Fibroblast of villous mesenchyme (primary cell): ENCODE results near the gene PCMTD2. TPM values are rescaled to one million over a fixed set of nuclear protein-coding genes. Genes with fewer than 3 reads are reported as not detected.

Experiments used
- DNase-seq: peaks from one replicate; pipeline ENCODE4 v3.0.0-alpha.2; 2010; ENCODE audit warnings: low read depth
- H3K4me3 ChIP-seq: 2 replicates; pipeline ENCODE4 v1.5.1; 2011; ENCODE audit warnings: low read depth, mild to moderate bottlenecking, low read length
- total RNA-seq: library from RNA; depleted of rRNA; stranded (reverse); fragments of >200 nt; gene quantifications from 2 replicates; pipeline ENCODE4 v1.2.3, GENCODE V29; 2012
- TF ChIP-seq, protein P1 (sequence below): IDR thresholded peaks from 2 replicates; pipeline ENCODE4 v1.5.1; 2012; ENCODE audit warnings: low read depth, mild to moderate bottlenecking, low read length; ENCODE audit not compliant: insufficient read depth

Gene PCMTD2
- total RNA-seq, 1 donor = 54.0 TPM

DNA sequence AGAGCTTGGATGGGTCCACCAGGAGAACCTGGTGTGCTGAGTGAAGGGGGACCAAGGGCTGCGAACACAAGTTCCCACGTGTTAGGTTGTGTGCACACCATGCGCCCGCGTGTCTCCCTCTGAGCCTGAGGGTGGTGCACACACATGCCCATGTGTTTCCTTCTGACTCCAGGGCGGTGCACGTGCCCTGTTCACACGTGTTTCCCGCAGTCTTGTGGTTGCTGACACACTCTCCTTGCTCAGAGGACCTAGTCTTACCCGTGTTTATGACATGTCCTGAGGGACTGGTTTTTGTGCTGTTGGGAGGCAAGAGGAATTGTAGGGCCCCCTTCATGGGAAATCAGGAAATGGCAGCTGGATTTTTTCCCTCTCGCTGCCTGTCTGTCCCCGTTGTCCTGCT is 36.3 kb upstream of the PCMTD2 start:
- no peak overlapping the region for H3K4me3 ChIP-seq
- TF ChIP-seq, protein P1, sequence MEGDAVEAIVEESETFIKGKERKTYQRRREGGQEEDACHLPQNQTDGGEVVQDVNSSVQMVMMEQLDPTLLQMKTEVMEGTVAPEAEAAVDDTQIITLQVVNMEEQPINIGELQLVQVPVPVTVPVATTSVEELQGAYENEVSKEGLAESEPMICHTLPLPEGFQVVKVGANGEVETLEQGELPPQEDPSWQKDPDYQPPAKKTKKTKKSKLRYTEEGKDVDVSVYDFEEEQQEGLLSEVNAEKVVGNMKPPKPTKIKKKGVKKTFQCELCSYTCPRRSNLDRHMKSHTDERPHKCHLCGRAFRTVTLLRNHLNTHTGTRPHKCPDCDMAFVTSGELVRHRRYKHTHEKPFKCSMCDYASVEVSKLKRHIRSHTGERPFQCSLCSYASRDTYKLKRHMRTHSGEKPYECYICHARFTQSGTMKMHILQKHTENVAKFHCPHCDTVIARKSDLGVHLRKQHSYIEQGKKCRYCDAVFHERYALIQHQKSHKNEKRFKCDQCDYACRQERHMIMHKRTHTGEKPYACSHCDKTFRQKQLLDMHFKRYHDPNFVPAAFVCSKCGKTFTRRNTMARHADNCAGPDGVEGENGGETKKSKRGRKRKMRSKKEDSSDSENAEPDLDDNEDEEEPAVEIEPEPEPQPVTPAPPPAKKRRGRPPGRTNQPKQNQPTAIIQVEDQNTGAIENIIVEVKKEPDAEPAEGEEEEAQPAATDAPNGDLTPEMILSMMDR = no peak
- DNase-seq = no peak

DNA sequence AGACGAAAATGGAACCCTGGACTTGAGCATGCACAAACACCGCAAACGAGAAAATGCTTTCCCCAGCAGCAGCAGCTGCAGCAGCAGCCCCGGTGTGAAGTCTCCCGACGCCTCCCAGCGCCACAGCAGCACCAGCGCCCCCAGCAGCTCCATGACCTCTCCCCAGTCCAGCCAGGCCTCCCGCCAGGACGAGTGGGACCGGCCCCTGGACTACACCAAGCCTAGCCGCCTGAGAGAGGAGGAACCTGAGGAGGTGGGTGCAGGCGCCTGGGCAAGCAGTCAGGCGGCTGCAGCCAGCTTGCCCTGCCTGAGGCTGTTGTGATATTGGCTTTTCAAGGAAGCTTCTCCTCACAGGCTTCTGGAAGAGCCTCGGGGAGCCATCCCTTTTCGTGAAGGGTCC is 35.8 kb upstream of the PCMTD2 start:
- TF ChIP-seq, protein P1 = no peak
- no peak for DNase-seq
- H3K4me3 ChIP-seq = no peak overlapping the region

DNA sequence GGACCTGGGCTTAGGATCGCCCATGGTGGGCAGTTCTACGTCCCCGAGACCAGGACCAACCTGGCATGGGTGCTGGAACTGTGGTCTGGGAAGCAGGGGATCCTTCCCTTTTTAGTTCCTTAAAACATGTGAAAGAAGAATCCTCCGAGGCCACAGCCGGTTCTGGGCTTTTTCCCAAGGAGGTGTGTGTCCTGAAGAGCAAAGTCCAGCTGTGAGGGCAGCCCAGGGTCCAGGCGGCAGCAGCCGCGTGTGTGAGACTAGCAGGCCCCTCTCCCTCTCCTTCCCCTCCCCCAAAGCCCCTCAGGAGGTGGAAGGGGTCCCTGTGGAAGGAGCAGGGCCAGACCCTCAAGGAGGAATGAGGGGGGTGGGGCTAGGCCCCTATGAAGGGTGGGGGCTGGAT is 35.1 kb upstream of the PCMTD2 start:
- TF ChIP-seq, protein P1 = no peak
- no peak overlapping the region for H3K4me3 ChIP-seq
- no peak for DNase-seq

DNA sequence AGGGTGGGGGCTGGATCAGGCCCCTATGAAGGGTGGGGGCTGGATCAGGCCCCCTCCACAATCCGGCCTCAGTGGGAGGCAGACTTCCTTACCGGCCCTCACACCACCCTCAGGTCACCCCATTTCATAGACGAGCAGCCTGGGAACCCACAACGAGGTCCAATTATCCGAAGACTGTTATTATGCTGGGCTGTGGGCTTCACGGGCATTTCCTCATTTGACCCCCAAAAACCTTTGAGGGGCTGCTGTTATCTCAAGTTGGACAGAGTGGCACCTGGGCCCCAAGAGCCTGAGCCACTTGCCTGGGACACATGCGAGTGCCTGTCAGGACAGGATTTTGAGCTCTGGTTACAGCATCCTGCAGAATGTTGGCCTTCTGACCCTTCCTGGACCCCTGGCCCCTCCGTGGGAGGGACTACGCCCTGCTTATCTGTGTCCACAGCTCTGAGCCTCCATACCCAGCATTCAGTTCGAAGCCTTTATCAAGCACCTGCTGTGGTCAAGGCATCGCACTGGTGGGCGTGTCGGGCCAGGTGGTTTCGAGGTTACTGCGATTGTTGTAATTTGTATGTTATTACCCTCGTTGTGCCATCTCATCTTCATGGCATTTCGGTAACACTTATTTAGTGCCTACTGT is 34.5 kb upstream of the PCMTD2 start:
- H3K4me3 ChIP-seq = no peak overlapping the region
- TF ChIP-seq, protein P1 = no peak

DNA sequence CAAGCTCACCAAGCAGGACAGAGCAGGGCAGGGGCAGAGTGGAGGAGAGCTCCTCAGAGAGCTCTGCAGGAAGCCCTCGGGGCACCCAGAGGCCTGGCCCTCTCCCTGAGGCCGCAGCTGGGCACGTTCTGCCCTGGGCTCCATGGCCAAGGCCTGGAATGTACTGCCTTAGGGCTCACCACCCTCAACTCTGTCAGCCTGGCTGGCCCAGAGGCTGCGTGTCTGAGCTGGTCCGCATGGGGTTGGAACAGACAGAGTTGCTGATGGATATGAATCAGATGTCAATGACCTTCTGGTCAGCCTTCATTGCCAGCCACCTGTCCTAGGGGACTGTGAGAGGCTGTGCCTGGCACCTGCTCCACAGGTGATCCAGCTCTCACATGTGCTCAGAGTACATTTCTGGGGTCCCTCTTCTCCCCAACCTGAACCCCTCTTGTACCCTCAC is 33.2 kb upstream of the PCMTD2 start:
- DNase-seq = no peak
- H3K4me3 ChIP-seq = no peak overlapping the region
- TF ChIP-seq, protein P1 = no peak

More for the DNA sequence above, 34.5 kb upstream of the PCMTD2 start:
- no peak for DNase-seq

DNA sequence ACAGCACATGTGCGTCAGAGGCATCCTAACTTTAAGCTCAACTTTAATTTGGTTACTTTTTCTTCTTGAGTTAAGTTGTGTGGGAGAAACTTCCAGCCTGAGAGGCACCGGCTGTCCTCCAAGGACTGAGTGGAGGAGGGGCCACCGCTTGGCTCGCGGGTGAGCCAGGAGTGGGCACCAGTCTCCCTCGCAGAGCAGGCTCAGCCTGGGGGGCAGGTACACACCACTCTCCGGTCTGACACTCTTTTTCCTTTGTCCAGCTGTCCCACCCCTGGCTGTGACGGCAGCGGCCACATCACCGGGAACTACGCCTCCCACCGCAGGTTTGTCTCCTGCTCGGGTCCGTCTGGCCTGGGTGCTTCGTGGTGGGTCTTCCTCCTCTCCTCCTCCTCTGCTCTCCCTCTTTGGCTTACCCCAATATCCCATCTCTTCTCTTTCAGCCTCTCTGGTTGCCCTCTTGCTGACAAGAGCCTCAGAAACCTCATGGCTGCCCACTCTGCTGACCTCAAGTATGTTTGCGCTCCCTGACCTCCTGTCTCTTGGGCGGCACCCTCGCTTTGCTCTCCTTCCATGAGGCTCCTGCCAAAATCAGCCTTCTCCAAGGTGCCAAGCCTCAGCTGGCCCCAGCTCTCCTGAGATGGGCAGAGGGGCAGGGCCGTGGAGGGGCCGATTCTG is 32.6 kb upstream of the PCMTD2 start:
- TF ChIP-seq, protein P1 = no peak
- no peak overlapping the region for H3K4me3 ChIP-seq
- no peak for DNase-seq
